NCI-H1048 (cell line): Measurements from ENCODE around the gene KRTAP9-8.
"Not testable (repeated sequence)": the region's sequence is repeated elsewhere in the genome, so short reads cannot be mapped to it uniquely, and the experiment has no call there.

Experiments used
- DNase-seq: peaks from one replicate; lab custom pipeline; 2025; lab: John Stamatoyannopoulos, UW

Gene KRTAP9-8

GRCh38 chr17:41237949-41238437 is at the start of gene KRTAP9-8:
Gene KRTAP9-8, plus strand, starts transcription at chr17:41237999. Its CDS starts 53 bp downstream, at chr17:41238052.
- DNase-seq = not testable (repeated sequence)

GRCh38 chr17:41189837-41190318 is 47.9 kb upstream of the KRTAP9-8 start, which contains the start of gene KRTAP9-1:
Gene KRTAP9-1, plus strand, starts transcription at chr17:41189887. Its CDS starts 0 bp downstream, at chr17:41189887.
- DNase-seq = not testable (repeated sequence)

- no peak for DNase-seq
These were observed 47.5 kb upstream of the KRTAP9-8 start for GRCh38 chr17:41190328-41190727.

- DNase-seq = no peak
These were observed 41.7 kb upstream of the KRTAP9-8 start for GRCh38 chr17:41196068-41196467.

- no peak for DNase-seq
These were observed 38.2 kb upstream of the KRTAP9-8 start for GRCh38 chr17:41199421-41200078.

- DNase-seq = no peak
These were observed 25.8 kb upstream of the KRTAP9-8 start for GRCh38 chr17:41211845-41212466.

GRCh38 chr17:41212524-41213169 is 25.2 kb upstream of the KRTAP9-8 start:
- DNase-seq = no peak

- DNase-seq = no peak
These were observed 22.1 kb upstream of the KRTAP9-8 start for GRCh38 chr17:41215681-41216080.

GRCh38 chr17:41223821-41224220 is 14.0 kb upstream of the KRTAP9-8 start:
- no peak for DNase-seq

- no peak for DNase-seq
These were observed 11.7 kb upstream of the KRTAP9-8 start for GRCh38 chr17:41226051-41226450.

GRCh38 chr17:41226598-41227095 is 11.2 kb upstream of the KRTAP9-8 start, which contains the start of gene KRTAP9-2:
Gene KRTAP9-2, plus strand, starts transcription at chr17:41226648. Its CDS starts 7 bp downstream, at chr17:41226655.
- not testable (repeated sequence) for DNase-seq

- no peak for DNase-seq
These were observed 7.7 kb upstream of the KRTAP9-8 start for GRCh38 chr17:41230094-41230493.

GRCh38 chr17:41231731-41232130 is 6.1 kb upstream of the KRTAP9-8 start:
- no peak for DNase-seq

GRCh38 chr17:41232399-41233105 is 5.2 kb upstream of the KRTAP9-8 start, which contains the start of gene KRTAP9-3:
Gene KRTAP9-3, plus strand, starts transcription at chr17:41232449. Its CDS starts 53 bp downstream, at chr17:41232502.
- DNase-seq = not testable (repeated sequence)

- not testable (repeated sequence) for DNase-seq
These were observed 683 bp upstream of the KRTAP9-8 start for GRCh38 chr17:41237116-41237515.

- DNase-seq = not testable (repeated sequence)
These were observed 9.4 kb downstream of the KRTAP9-8 start for GRCh38 chr17:41246995-41247787.

- not testable (repeated sequence) for DNase-seq
These were observed 11.9 kb downstream of the KRTAP9-8 start, which contains the start of gene KRTAP9-4 for GRCh38 chr17:41249637-41250240. Gene KRTAP9-4, plus strand, starts transcription at chr17:41249687. Its CDS starts 34 bp downstream, at chr17:41249721.

- no peak for DNase-seq
These were observed 13.5 kb downstream of the KRTAP9-8 start for GRCh38 chr17:41251261-41251660.

- DNase-seq = no peak
These were observed 17.1 kb downstream of the KRTAP9-8 start for GRCh38 chr17:41254861-41255260.
